ENCODE data around the gene KCNAB2. TPM values are rescaled to one million over a fixed set of nuclear protein-coding genes. Genes with fewer than 3 reads are reported as not detected.

Gene KCNAB2
- total RNA-seq, 4 donors from 2014 or later: 4.2 to 12.0 (median 10.0) TPM

DNA sequence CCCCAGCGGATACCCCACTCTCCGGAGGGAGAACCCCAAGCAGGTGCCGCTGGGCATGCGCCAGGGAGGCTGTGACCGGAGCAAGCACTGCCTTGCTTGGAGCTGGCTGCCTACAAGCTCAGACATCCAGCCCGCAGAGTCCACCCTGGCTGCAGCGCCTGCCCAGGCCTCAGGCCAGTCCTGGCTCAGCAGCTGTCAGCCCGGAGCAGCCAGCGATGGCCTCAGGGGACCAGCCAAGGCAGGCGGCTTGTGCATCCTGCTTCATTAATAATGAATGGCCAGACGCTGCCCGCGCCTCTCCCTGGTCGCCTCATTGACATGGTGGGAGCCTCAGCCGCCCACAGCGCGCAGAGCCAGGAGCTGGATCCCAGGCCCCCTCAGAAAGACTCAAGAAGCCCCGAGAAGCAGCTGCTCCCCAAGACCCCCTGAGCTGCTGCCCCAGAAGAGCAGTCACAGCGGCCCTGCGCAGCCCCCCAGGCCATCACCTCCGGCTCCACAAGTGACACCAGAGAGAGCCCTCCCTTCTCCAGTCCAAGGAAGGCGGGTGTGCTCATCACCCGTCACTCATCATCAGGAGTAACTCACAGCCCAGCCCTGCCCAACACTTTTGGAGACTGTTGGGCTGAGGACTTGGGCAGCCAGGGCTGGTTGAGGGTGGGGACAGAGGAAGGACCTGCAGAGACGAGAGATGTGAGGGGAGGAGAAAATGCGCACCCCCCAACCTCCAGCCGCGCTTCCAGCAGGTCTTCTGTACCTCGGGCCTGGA lies 19.6 kb downstream of the KCNAB2 start:
- TF ChIP-seq, protein P1, sequence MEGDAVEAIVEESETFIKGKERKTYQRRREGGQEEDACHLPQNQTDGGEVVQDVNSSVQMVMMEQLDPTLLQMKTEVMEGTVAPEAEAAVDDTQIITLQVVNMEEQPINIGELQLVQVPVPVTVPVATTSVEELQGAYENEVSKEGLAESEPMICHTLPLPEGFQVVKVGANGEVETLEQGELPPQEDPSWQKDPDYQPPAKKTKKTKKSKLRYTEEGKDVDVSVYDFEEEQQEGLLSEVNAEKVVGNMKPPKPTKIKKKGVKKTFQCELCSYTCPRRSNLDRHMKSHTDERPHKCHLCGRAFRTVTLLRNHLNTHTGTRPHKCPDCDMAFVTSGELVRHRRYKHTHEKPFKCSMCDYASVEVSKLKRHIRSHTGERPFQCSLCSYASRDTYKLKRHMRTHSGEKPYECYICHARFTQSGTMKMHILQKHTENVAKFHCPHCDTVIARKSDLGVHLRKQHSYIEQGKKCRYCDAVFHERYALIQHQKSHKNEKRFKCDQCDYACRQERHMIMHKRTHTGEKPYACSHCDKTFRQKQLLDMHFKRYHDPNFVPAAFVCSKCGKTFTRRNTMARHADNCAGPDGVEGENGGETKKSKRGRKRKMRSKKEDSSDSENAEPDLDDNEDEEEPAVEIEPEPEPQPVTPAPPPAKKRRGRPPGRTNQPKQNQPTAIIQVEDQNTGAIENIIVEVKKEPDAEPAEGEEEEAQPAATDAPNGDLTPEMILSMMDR (IDR thresholded peaks at IDR 0.05): no peak
- TF ChIP-seq POLR2A (IDR thresholded peaks at IDR 0.05): no peak
- 77 to 80% methylated on average over 21 to 25 of the region's 28 CpGs for WGBS, 2 donors
- intact Hi-C loops (cut with DNase I; ENCODE audit: low total_unique reads): no loop called here
- H3K4me3 ChIP-seq (ENCODE audit: low read depth, poor library complexity, severe bottlenecking): no peak overlapping the region
- DNase-seq (ENCODE audit: low spot score in 2 of 2): no peak

DNA sequence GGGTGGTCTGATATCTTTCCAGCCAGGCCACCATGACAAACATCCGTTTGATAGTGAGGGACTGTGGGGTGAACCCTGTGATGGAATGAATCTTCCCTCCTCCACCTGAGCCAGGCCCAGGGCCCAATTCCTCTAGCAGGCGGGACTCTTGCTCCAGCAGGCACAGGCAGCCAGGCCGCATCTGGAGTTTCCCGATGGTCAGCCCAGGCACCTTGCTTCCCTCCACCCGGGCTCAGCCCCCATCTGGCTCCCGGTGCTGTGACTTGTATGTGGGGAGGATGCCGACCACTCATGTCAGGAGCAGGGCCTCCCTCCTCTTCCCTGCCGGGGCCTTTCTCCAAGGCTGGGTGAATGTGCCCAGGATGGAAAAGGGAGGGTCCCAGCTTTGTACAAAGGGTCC lies 21.0 kb downstream of the KCNAB2 start:
- 60 to 88% methylated on average over 6 to 8 of the region's 8 CpGs for WGBS, 2 donors
- TF ChIP-seq, protein P1 (IDR thresholded peaks at IDR 0.05): no peak
- TF ChIP-seq POLR2A (IDR thresholded peaks at IDR 0.05): no peak
- intact Hi-C loops (cut with DNase I; ENCODE audit: low total_unique reads): no loop called here
- H3K4me3 ChIP-seq (ENCODE audit: low read depth, poor library complexity, severe bottlenecking): no peak overlapping the region
- DNase-seq (ENCODE audit: low spot score in 2 of 2): no peak

DNA sequence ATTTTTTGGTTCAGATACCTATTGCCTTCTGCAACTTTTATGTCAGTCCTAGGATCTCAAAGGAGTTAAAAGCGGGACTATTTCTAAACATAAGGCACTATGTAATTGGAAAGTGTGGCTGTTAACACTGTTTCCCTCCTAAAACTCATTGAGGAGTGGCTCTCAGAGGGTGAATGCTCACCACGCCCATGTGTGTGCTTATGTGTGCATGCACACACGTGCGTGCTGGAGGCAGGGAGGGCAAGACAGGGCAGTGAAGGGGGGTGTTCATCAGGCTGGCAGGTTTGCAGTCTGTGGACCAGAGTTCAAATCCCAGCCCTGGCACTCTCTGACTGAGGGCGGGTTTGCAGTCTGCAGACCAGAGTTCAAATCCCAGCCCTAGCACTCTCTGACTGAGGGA lies 22.4 kb downstream of the KCNAB2 start:
- no peak overlapping the region for H3K4me3 ChIP-seq (ENCODE audit: low read depth, poor library complexity, severe bottlenecking)
- 73 to 80% methylated on average over 5 of the region's 5 CpGs for WGBS, 2 donors
- no peak for DNase-seq (ENCODE audit: low spot score in 2 of 2)
- TF ChIP-seq, protein P1 (IDR thresholded peaks at IDR 0.05): no peak
- no peak for TF ChIP-seq POLR2A (IDR thresholded peaks at IDR 0.05)
- intact Hi-C loops (cut with DNase I; ENCODE audit: low total_unique reads): no loop called here

DNA sequence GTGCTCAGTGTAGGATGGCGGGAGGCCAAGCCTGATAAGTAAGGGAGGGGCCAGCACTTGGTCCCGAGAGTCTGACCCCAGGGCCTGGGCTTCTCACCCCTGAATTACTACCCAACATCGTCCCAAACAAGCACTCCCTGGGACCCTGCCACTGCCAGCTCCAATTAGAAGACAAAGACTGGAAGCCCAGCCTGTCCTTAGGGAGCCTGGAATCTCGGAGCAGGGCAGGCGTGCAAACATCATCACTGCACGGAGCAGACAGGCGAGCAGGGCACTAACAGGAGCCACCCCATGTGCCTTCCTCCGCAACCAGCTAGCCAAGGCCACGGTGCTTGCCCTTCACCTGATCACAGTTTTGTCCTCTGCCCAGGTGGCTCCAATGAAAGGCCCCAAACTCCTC lies 23.2 kb downstream of the KCNAB2 start:
- 78 to 89% methylated on average over 8 to 9 of the region's 9 CpGs for WGBS, 2 donors
- DNase-seq (ENCODE audit: low spot score in 2 of 2): no peak
- intact Hi-C loops (cut with DNase I; ENCODE audit: low total_unique reads): no loop called here
- no peak overlapping the region for H3K4me3 ChIP-seq (ENCODE audit: low read depth, poor library complexity, severe bottlenecking)
- TF ChIP-seq, protein P1 (IDR thresholded peaks at IDR 0.05): no peak
- TF ChIP-seq POLR2A (IDR thresholded peaks at IDR 0.05): no peak

DNA sequence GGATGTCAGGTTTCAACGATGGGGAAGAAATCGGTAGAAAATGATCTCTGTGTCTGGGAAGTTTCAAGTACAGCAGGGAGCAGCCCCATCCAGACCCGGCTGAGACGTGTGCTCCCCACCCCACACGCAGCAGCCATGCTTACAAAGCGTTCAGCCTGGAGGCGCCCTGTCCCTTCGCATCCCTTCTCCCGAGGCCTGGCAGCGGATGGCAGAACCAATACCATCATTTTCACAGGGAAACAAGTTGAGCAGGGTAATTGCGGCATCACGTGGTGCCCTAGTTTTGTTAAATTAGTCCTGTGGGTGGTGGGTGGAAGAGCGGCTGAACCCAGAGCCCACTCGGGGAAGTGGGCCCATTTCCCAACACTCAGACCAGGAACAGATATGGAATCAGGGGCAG lies 23.9 kb downstream of the KCNAB2 start:
- 76 to 78% methylated on average over 14 of the region's 14 CpGs for WGBS, 2 donors
- DNase-seq (ENCODE audit: low spot score in 2 of 2): no peak
- no peak overlapping the region for H3K4me3 ChIP-seq (ENCODE audit: low read depth, poor library complexity, severe bottlenecking)
- intact Hi-C loops (cut with DNase I; ENCODE audit: low total_unique reads): no loop called here
- TF ChIP-seq POLR2A (IDR thresholded peaks at IDR 0.05): no peak
- TF ChIP-seq, protein P1 (IDR thresholded peaks at IDR 0.05): no peak

All from lower leg skin (tissue), 4 donors.